Kasumi-1 (cell line): Measurements from ENCODE around the gene SV2C.
"Not testable (repeated sequence)": the region's sequence is repeated elsewhere in the genome, so short reads cannot be mapped to it uniquely, and the experiment has no call there.

ENCODE experiments used
- DNase-seq, 2 experiments: peaks; one replicate each; lab custom pipeline; 2025; lab: John Stamatoyannopoulos, UW

SV2C gene

DNA sequence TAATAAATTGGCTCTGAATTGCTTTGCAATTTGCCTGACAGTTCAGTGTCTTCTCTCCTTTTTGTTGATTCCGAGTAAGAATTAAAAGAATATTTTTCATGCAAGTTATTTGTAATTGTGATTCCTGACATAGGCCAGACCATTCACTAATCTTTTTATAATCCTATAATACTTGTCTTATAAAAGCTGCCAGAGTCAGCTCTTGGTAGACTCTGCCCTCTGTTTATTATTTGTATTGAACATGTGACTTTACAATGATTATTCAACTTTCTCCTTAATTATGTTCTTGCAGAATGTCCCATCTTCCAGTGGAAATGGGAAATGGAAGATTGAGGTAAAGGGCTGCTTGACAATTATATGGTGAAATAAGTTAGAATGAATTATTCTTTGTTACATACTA lies 121.0 kb downstream of the SV2C start:
- DNase-seq = no peak

DNA sequence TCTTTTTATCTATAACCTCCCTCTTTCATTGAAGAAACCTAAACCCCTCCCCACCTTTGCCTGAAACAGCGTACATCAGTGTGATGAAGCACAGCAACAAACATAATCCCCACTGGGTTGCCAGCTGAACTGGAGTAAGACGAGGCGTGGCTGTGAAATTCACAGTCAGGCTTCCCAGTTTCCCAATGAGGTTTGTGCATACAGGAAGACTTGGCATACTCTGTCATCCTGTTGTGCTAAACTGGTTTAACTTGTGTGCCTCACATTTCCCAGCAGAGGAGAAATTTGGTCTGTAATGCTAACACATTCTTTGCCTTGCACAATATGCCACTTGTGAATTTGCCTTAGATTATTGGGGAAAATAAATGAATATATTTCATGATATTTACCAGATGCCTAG lies 121.5 kb downstream of the SV2C start:
- no peak for DNase-seq

DNA sequence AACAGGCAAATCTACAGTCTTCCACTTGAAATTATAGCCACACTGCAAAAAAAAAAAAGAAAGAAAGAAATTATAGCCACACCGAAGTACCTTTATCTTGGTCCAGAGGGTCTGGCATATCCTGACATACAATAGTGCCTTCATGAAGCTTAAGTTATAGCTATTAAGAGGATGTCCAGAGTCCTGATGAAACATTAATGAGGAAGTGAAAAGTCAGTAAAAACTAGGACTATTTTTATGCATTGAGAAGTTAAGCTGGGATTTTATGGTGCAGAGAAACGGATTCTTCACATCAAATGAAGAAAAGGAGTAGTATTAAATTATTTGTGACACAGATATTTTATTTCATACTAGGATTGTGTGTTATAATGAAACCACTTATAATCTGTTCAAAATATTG lies 123.9 kb downstream of the SV2C start:
- no peak for DNase-seq

GRCh38 chr5:76209297-76209696 lies 126.1 kb downstream of the SV2C start:
- peak; percentile 10 for DNase-seq

DNA sequence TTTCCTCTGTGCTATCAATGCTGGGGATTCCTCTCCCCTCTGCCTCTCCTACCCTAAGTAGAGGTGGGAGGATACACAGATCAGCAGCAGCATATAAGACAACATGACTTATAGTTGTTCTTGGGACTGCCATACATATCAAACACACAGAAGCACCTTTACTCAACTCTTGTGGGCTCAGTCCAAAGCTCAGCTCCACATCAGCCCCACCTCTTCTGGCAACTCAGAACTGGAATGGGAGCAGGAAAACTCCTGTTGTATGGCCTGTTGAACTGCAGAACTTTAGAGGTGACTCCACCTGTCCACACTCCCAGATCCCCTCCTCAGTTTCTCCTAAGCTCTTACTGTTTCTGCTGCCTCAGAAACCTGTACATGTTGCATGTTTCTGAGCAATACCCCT lies 127.8 kb downstream of the SV2C start:
- DNase-seq = no peak

DNA sequence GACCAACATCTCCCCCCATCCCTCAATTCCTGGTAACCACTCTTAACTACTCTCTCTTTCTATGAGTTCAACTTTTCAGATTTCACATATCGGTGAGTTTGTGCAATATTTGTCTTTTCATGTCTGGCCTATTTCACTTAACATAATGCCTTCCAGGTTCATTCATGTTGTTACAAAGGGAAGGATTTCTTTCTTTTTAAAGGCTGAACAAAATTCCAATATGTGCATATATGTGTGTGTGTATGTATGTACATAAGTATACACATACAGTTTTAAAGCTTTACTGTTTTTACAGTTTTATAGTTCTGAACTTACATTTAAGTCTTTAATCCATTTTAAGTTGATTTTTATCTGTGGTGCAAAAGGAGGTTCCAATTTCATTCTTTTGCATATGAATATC lies 130.7 kb downstream of the SV2C start:
- DNase-seq = no peak

DNA sequence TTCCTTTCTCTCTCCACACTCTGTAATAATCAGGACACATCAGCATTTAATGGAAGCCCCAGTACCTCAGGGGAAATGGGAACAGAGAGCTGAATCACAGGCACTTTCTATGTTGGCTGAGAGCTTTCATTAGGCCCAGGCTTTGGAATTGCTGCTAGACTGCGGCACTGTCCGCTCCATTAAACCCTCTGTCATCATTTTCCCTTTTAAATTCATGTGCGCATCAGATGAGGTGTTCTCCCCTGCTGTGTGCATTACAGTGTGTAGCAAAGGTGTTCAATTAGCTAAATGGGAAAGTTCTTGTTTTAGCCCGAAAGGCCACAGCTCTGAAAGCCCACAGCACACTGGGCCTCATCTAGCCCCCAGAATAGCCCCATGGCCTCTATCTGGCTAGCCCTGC lies 133.6 kb downstream of the SV2C start:
- no peak for DNase-seq

- no peak for DNase-seq
These were observed 136.5 kb downstream of the SV2C start for GRCh38 chr5:76219636-76220035.

DNA sequence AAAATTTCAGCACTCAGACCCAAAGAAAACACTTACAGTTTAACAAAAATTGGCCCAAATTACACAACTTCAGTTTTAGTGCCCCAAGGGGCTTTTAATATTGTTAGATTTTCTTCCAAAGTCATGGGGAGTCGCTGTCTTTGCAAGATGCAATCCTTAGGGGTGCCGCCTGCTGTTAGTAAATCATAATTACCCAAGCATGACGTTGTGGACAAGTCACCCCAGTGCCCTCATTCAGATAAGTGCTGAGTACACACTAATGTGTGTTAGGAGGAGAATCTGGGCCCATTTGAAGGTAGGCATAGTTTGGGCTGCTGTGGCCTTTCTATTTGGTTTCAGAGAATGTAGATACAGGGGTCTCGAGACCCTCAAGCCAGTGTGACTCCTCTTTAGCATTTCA lies 138.1 kb downstream of the SV2C start:
- no peak for DNase-seq

DNA sequence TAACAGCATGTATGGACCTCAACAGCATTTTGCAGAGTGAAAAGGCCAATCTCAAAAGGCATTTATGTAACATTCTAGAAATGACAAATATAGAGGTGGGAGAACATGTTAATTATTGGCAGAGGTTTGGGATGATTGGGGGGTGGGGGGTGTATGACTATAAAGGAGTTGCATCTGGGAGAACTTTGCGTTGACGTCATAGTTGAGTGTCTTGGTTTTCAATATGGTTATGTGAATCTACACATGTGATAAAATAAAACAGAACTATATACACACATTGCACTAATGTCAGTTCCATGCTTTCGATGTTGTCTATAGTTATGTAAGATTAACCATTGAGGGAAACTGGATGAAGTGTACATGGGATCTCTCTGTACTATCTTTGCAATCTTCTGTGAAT lies 139.1 kb downstream of the SV2C start:
- no peak for DNase-seq

- no peak for DNase-seq
These were observed 140.5 kb downstream of the SV2C start for GRCh38 chr5:76223696-76224095.

DNA sequence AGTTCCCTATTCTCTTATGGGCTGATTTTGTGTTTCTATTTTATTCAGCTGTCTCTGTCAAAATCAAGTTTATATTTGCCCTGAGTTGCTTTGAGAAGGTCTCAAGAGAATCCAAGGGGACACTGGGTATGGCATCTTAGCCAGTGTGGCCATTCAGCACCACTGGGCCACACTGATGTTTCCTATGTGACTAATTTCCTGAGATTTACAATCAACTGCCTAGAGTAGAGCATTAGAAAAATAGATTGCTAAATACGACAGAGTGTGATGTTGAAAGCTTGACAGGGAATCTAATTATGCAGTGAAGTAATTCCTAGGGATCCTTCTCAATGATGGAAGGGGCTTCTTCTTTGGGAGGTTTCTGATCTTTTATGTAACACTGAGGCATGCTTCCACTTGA lies 141.7 kb downstream of the SV2C start:
- no peak for DNase-seq

- DNase-seq = no peak
These were observed 142.2 kb downstream of the SV2C start for GRCh38 chr5:76225336-76225735.

GRCh38 chr5:76229900-76230299 lies 146.7 kb downstream of the SV2C start:
- DNase-seq = no peak

GRCh38 chr5:76230711-76231285 lies 147.6 kb downstream of the SV2C start:
- DNase-seq = no peak

DNA sequence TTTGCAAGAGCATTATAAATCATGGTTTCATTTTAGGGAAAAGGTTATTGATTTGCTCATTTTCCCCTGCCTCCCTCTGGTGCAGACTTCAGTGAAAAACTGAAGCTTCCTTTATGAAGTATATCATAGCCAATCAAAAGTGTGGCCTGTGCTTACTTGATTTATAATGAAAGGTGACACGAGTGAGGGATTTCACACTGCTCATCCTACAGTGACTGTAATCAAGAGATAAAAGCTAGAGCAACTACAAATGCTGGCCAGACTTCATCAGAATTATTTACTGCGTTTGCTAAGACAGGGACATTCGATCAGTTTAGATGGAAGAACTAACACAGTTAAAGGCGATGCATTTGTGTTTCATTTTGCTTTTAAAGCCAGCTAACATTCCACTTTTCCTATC lies 151.5 kb downstream of the SV2C start:
- DNase-seq = no peak

GRCh38 chr5:76236684-76237083 lies 153.5 kb downstream of the SV2C start:
- no peak for DNase-seq

DNA sequence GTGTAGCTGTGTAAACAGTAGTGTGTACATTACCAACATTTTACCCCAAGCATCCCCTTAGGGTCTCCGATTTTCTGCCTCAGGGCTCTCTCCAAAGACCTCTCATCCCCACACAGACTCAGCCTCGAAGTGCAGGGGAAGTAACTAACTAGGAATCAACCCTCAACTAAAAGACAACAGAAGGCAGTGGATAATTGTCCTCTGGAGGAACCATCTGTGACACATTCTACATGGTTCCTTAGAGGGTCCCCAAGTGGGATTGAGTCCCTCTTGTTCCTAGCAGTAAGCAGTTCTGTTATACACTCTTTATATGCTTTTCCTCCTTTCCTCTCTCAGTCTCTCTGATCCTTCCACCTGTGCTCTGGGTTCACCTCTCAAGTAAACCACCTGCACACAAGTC lies 157.2 kb downstream of the SV2C start:
- no peak for DNase-seq

GRCh38 chr5:76242155-76242554 lies 159.0 kb downstream of the SV2C start:
- DNase-seq = not testable (repeated sequence)

DNA sequence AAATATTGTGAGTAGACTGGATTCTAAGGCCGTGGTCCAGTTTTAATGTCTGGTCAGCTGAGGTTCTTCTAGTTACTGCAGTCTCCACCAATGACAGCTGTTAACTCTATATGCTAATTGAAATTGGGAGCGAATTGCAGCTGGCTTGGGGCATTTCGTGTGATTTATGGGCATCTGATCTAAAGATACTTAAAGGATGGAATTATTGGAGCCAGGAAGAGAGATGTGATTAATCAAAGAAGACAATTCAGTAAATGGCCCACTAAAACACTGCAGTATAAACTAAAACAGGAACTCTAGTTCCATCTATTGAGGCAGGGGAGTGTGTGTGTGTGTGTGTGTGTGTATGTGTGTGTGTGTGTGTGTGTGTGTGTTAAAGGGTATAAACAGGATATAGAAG lies 162.4 kb downstream of the SV2C start:
- DNase-seq = no peak

GRCh38 chr5:76249621-76250020 lies 166.4 kb downstream of the SV2C start:
- DNase-seq = no peak

DNA sequence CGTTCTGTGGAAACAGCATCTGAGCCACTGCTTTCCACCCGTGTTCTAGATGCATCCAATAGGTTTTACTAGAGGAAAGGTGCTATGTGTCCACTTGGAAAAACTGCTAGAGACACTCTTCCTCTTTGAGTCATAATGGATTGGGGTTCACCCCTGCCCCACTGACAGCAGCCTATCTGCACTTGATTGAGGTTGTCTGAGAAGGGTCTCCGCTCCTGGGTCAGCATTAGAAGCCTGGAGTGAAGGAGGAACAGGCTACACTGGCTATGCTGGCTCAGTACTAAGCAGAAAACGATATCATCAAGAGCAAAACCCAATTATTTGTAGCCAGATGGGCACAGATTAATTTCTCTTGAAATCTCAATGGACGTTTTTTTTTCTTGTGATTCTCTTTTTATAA lies 167.3 kb downstream of the SV2C start:
- DNase-seq = no peak

GRCh38 chr5:76251656-76252055 lies 168.5 kb downstream of the SV2C start:
- no peak for DNase-seq

- no peak for DNase-seq
These were observed 169.3 kb downstream of the SV2C start for GRCh38 chr5:76252437-76252836.
